Measurements from ENCODE around the gene GAB1.

GRCh38 chr4:143404555-143404954 lies 67.9 kb downstream of the GAB1 start:
- TF ChIP-seq SRF (IDR thresholded peaks at IDR 0.05; ENCODE audit: low read depth, low read length) (no peak), CTCF (IDR thresholded peaks at IDR 0.05; ENCODE audit: control extremely low read depth in 1 of 3, insufficient read depth in 1 of 3, low read depth in 1 of 3, low read length in 3 of 3) (no peak), EP300 (IDR thresholded peaks at IDR 0.05; ENCODE audit: borderline replicate concordance in 1 of 2, low read depth in 2 of 2, low read length in 2 of 2) (no peak), HDAC2 (IDR thresholded peaks at IDR 0.05; ENCODE audit: borderline replicate concordance in 1 of 2, low read depth in 2 of 2, low read length in 2 of 2) (no peak), KDM1A (IDR thresholded peaks at IDR 0.05; ENCODE audit: borderline replicate concordance, low read length) (no peak), NRF1 (IDR thresholded peaks at IDR 0.05; ENCODE audit: low read depth, low read length) (no peak), POLR2A (IDR thresholded peaks at IDR 0.05; ENCODE audit: control extremely low read depth in 1 of 2, low read depth in 2 of 2, low read length in 2 of 2) (no peak), TAF1 (IDR thresholded peaks at IDR 0.05; ENCODE audit: low read depth, low read length) (no peak)
